ENCODE data around the gene IRAK2. TPM values are rescaled to one million over a fixed set of nuclear protein-coding genes. Genes with fewer than 3 reads are reported as not detected.

Gene IRAK2
- total RNA-seq, 1 donor from 2014 or later = 4.7 TPM

GRCh38 chr3:10142707-10143560 lies 21.8 kb upstream of the IRAK2 start:
- Histone ChIP-seq H3K4me3 (ENCODE audit: low read depth, low read length) (peak overlapping the region; percentile 82), H3K36me3 (ENCODE audit: control insufficient read depth, insufficient read depth, low read length) (peaks cover 1% of the 10 kb centered on the region), H3K27me3 (ENCODE audit: control insufficient read depth, insufficient read depth, low read length) (no peaks in the 10 kb centered on the region)
- TF ChIP-seq CTCF (IDR thresholded peaks at IDR 0.05; ENCODE audit: insufficient read depth, low read length, severe bottlenecking) = no peak
- FAIRE-seq (no peak), DNase-seq (ENCODE audit: low read depth) (no peak)

- H3K27me3 ChIP-seq (ENCODE audit: control insufficient read depth, insufficient read depth, low read length) = no peaks in the 10 kb centered on the region
- no peak for TF ChIP-seq CTCF (IDR thresholded peaks at IDR 0.05; ENCODE audit: insufficient read depth, low read length, severe bottlenecking)
- no peak for FAIRE-seq
- no peak for DNase-seq (ENCODE audit: low read depth)
- no peak overlapping the region for H3K4me3 ChIP-seq (ENCODE audit: low read depth, low read length)
- peaks cover 11% of the 10 kb centered on the region for H3K36me3 ChIP-seq (ENCODE audit: control insufficient read depth, insufficient read depth, low read length)
These were observed 19.0 kb upstream of the IRAK2 start for GRCh38 chr3:10145685-10146084.

- Histone ChIP-seq H3K4me3 (ENCODE audit: low read depth, low read length) (no peak overlapping the region), H3K36me3 (ENCODE audit: control insufficient read depth, insufficient read depth, low read length) (peaks cover 11% of the 10 kb centered on the region), H3K27me3 (ENCODE audit: control insufficient read depth, insufficient read depth, low read length) (no peaks in the 10 kb centered on the region)
- TF ChIP-seq CTCF (IDR thresholded peaks at IDR 0.05; ENCODE audit: insufficient read depth, low read length, severe bottlenecking) = no peak
- FAIRE-seq (no peak), DNase-seq (ENCODE audit: low read depth) (no peak)
These were observed 15.5 kb upstream of the IRAK2 start for GRCh38 chr3:10149226-10149625.

- FAIRE-seq = no peak
These were observed 13.7 kb upstream of the IRAK2 start for GRCh38 chr3:10150987-10151386.

GRCh38 chr3:10154335-10155122 lies 10.2 kb upstream of the IRAK2 start:
- Histone ChIP-seq H3K36me3 (ENCODE audit: control insufficient read depth, insufficient read depth, low read length) (peaks cover 5% of the 10 kb centered on the region), H3K27me3 (ENCODE audit: control insufficient read depth, insufficient read depth, low read length) (no peaks in the 10 kb centered on the region), H3K4me3 (ENCODE audit: low read depth, low read length) (no peak overlapping the region)
- FAIRE-seq (no peak), DNase-seq (ENCODE audit: low read depth) (no peak)
- TF ChIP-seq CTCF (IDR thresholded peaks at IDR 0.05; ENCODE audit: insufficient read depth, low read length, severe bottlenecking) = no peak

More at GRCh38 chr3:10150987-10151386, 13.7 kb upstream of the IRAK2 start:
- no peak for TF ChIP-seq CTCF (IDR thresholded peaks at IDR 0.05; ENCODE audit: insufficient read depth, low read length, severe bottlenecking)
- no peak for DNase-seq (ENCODE audit: low read depth)
- H3K36me3 ChIP-seq (ENCODE audit: control insufficient read depth, insufficient read depth, low read length) = peaks cover 11% of the 10 kb centered on the region
- no peak overlapping the region for H3K4me3 ChIP-seq (ENCODE audit: low read depth, low read length)
- no peaks in the 10 kb centered on the region for H3K27me3 ChIP-seq (ENCODE audit: control insufficient read depth, insufficient read depth, low read length)

Data from bronchial epithelial cell (primary cell).